HG03460 (cell line): ENCODE data around the gene HERC3.

Experiments used
- ATAC-seq: cut with Tn5 transposase; IDR thresholded peaks from one replicate; pipeline ENCODE4 v1.9.1; 2021; ENCODE audit not compliant: unreplicated experiment

HERC3 gene

DNA sequence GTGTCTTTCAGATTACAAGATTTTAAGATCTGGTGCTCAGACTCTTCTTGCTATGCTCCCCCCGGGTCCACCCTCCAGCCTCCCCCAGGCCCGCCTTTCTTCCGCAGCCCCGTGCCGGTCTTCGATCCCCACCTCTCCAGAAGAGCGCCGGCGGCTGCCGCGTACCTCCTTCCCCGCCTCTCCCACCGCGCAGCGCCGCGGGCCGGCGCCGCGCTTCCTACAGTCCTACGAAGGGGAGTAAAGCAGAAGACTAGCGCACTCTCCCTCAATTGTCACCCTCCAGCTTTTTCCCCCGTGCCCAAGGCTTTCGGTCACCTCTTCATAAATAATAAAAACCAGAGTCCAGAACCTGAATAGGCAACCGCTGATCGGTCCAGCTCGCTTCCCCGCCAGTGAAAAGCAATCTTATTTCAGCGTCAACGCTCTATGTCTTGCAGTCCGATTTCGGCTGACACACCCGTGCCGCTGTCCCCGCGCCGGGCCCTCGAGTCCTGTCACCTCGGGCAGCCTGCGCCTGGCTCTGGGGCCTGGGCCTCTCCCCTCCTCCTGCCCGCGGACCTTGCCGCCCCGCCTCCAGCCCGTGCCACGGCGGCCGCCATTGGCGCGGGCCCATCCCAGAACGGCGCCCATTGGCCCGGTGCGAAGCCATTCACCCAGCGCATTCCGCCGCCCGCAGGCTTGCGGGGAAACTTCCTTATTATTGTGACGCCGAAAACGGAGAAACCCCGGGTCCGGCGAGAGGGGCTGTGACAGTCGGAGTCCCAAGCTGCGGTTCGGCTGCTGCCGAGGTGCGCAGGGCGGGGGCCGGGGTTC, at the start of gene HERC3:
HERC3 (plus strand) TSS at position 694 of the 813 bp plus-strand sequence. CDS start 13,344 bp downstream, outside the sequence.
- peak; percentile 95 for ATAC-seq

- ATAC-seq: no peak
Measured at GRCh38 chr4:88549815-88550214, 42.5 kb upstream of the HERC3 start.

GRCh38 chr4:88567591-88567990, 24.7 kb upstream of the HERC3 start:
- ATAC-seq: no peak

DNA sequence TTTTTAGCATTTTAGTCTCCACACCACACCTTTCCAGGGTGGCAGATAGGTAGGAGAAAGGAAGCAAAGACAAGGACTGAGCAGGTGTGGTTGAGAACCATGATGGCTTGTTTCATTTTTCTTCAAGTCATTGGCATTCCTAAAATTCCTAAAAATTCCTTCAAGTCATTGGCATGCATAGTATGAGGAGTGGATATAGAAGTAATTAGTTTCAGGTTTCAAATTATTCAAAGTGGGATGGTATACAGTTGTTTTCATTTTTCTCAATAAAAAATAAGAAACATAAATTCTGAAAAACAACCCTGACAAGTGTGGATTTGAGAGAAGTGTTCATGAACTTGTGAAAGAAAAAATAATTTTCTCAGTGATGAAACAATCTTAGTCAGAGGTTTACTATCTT, 22.3 kb upstream of the HERC3 start:
- no peak for ATAC-seq

DNA sequence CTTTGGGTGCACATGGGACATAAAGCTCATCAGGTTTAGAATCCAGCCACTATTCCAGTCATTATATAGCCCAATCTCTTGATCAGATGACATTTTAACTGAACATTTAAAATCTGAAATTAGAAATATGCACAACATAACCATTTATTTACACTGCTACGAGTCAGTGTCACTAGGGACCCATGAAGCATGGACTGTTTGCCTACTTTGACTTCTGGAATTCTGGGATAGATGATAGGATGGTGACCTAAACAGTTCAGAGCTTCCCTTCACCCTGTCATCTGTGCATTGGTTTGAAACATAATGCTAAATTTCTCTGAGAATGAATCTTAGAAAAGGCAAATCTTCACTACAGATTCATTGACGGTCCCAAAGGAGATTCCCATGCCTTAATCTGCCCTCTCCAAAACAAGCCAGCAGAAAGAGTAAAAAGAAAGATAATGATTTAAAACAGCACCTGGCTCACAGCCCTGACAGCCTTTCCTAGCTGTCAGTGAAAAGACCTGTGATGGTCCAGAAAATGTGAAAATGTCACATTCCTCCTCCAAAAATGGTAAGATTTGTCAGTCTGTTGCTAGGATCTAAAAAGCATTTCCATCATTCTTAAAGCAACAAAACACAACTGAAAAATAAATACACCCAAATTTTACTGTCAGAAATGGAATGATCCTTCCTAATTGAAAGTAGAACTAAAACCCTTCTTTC, 18.9 kb upstream of the HERC3 start:
- no peak for ATAC-seq

DNA sequence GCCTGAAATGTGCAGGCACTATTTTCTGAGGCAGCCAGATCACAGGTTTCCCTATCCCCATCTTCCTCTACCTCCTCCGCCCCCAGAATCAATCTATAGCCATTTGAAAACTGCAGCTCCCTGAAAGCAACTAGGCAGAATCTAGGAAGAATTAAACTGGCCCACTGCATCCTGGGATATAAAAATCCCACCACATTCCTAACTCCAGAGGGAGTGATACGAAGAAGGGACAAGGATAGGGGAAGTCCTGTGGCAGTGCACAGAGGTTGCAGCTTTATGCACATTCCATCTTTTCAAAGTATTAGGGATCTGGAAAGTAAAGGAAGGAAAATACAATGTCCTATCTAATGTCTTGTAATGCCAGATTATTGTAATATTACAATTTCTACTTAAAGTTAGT, 18.3 kb upstream of the HERC3 start:
- no peak for ATAC-seq

- ATAC-seq: no peak
Measured at GRCh38 chr4:88575186-88575585, 17.1 kb upstream of the HERC3 start.

- ATAC-seq: no peak
Measured at GRCh38 chr4:88582493-88582892, 9.8 kb upstream of the HERC3 start.

GRCh38 chr4:88583631-88584470, 8.4 kb upstream of the HERC3 start:
- ATAC-seq: no peak

GRCh38 chr4:88584471-88584900, 7.8 kb upstream of the HERC3 start:
- no peak for ATAC-seq

DNA sequence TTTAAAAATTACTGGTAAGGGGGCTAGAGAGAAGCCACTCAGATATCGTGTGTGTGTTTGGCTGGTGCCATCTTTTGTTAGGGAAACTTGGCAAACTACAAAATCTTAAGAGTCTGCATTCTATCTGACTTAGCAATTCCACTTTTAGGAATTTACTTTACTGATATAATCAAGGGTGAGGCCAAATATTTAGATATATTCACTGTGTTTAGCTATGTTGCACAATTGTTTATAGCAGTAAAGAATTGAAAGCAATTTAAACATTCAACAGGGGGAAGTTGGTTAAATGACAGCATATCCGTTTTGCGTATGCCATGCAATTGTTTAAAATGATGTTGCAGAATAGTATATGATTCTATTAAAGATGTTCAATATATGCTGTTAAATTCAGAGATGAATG, 6.4 kb upstream of the HERC3 start:
- ATAC-seq: no peak

DNA sequence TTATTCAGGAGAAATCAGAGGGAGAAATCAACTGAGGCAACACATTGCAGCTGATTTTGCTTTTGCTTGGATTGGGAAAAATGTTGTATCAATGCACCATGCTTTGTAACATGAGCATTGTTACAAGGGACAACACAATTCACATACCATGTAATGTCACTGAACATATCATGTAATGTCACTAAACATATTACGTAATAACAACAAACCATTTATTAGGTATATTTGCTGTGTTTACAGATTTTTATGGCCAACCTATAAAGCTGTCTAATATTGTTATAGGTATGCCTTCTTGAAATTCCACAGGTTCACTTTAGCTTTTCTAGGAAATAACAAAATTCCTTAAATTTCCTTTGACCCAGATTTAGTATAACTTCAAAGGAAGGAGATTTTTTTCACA, 5.0 kb upstream of the HERC3 start:
- ATAC-seq: no peak

GRCh38 chr4:88592600-88593448, 544 bp downstream of the HERC3 start:
- peak; percentile 77 for ATAC-seq

DNA sequence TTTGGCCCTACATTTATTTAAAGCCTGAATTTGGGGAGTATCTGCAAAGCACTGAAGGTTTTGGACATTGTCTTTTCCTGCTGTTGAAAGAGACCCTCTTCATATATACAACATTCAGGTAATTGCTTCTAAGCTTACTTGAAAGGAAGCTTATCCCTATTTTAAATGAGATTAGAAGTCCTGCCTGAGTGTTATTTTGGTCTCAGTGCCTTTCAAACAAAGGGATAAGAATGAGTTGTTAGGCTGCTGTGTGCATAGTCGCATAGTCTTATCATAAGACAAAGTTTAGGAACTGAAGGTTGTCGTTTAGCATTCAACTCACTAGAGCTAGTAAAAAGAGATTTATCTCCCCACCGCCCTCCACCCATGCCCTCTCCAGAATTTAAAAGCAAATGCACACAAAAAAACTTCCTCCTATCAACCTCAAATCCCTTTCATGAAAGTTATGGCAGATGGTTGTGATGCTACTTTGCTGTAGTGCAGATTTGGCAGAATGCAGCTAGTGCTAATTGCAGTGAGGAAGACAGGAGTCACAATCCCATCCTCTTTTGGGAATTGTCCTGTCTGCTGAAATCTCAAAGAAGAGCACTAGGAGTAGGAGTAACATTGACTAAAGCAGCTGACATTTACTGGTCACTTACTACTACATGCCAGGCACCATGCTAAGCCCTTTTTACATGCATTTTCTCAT, 5.8 kb downstream of the HERC3 start:
- no peak for ATAC-seq

GRCh38 chr4:88599298-88599697, 7.0 kb downstream of the HERC3 start:
- ATAC-seq: no peak

- ATAC-seq: no peak
Measured at GRCh38 chr4:88599714-88600113, 7.4 kb downstream of the HERC3 start.

DNA sequence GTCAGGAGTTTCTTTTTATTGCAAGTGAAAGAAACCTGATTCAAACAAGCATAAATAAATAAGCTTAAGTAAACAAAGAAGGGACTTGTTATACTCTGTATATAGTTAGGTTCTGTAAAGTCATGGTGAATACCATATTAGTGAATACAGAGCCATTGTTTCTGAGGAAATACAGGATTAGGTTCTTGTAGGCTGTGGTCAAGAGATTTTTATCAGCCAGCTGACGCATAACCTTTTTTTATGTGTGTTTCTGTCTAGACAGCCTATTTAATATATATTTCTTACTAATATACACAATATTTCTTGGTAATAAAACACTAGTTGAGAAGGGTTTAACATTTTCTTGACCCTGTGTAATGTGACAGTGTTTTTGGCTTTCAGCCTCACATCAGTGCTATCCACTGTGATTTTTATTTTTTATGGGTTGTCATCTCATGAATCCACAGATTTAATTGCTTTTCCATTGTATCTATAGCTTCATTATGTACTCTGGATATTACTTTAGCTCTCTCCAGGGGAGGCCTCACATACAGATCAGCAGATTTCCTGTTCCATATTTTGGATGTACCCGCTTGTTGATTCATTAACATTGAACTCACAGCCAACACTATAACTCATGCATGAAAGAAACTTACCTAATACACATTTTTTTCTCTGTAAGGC, 8.0 kb downstream of the HERC3 start:
- no peak for ATAC-seq

GRCh38 chr4:88604978-88605678, 12.8 kb downstream of the HERC3 start:
- ATAC-seq: no peak

DNA sequence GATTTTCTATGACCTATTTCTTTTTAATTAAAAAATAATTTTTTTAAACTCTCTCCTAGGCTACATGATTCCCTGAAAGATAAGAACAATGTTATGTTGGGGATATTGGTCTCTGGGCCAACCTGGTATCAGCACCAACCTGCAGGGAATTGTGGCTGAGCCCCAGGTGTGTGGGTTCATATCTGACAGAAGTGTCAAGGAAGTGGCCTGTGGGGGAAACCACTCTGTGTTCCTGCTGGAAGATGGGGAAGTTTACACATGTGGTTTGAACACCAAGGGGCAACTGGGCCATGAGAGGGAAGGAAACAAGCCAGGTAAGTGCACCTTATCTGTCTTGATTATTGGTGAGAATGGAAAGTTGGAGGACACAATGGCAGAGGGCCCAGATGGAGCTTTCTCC, 13.5 kb downstream of the HERC3 start:
- ATAC-seq: no peak
